Measurements from ENCODE around the gene ERCC2.
A peak's percentile ranks its signal among the peaks of the same experiment; 100 is the strongest.

The ERCC2 gene

GRCh38 chr19:45404557-45405434 is 34.4 kb upstream of the ERCC2 start, which contains the start of gene PPP1R13L:
Gene PPP1R13L, minus strand, starts transcription at chr19:45405069. Its CDS starts 6,751 bp downstream, at chr19:45398318.
- H3K4me3 ChIP-seq (ENCODE audit: low read depth, low read length) = peak within 1 kb of the TSS; percentile 82
- TF ChIP-seq, protein P1, sequence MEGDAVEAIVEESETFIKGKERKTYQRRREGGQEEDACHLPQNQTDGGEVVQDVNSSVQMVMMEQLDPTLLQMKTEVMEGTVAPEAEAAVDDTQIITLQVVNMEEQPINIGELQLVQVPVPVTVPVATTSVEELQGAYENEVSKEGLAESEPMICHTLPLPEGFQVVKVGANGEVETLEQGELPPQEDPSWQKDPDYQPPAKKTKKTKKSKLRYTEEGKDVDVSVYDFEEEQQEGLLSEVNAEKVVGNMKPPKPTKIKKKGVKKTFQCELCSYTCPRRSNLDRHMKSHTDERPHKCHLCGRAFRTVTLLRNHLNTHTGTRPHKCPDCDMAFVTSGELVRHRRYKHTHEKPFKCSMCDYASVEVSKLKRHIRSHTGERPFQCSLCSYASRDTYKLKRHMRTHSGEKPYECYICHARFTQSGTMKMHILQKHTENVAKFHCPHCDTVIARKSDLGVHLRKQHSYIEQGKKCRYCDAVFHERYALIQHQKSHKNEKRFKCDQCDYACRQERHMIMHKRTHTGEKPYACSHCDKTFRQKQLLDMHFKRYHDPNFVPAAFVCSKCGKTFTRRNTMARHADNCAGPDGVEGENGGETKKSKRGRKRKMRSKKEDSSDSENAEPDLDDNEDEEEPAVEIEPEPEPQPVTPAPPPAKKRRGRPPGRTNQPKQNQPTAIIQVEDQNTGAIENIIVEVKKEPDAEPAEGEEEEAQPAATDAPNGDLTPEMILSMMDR (IDR thresholded peaks at IDR 0.05; ENCODE audit: borderline replicate concordance, insufficient read depth, low read depth, low read length) = no peak

DNA sequence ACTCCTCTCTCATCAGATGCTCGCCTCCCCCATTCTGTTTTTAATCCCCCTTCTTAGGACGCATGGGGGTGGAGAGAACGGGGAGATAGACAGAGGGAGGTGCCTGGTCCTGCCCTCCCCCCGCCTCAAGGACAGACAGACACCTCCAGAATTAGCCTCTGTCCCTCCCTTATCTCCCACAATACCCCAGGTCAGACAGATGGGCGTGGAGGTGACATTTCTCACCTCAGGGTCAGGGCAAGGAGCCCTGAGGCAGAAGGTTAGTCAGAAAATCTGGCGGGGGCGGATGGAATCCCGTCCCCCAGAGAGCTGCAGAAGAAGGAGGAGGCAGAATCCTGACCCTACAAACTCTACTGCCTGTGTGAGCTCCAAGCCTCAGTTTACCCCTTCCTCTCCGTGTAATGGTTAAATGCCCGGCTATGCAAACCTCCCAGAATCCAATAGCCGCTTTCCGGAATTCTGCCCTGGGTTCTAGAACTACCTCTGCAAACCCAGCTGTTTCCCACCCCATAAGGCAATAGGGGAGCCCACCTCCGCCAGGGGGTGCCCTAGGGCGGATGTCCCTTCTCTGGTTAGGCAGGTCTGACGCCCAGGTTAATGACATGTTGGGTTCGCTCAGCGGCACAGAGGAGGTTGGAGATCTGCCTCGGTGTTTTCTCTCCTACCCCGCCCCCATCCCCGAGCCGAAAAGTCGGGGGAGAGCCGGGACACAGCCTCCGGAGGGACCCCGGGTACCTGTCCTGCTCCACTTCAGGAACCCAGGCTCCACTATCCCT is 33.6 kb upstream of the ERCC2 start:
- H3K4me3 ChIP-seq (ENCODE audit: low read depth, low read length) = peak overlapping the region; percentile 82
- TF ChIP-seq, protein P1 (IDR thresholded peaks at IDR 0.05; ENCODE audit: borderline replicate concordance, insufficient read depth, low read depth, low read length) = peak; percentile 79

- H3K4me3 ChIP-seq (ENCODE audit: low read depth, low read length) = no peak overlapping the region
- TF ChIP-seq, protein P1 (IDR thresholded peaks at IDR 0.05; ENCODE audit: borderline replicate concordance, insufficient read depth, low read depth, low read length) = no peak
These were observed 32.9 kb upstream of the ERCC2 start for GRCh38 chr19:45403272-45403671.

- H3K4me3 ChIP-seq (ENCODE audit: low read depth, low read length) = no peak overlapping the region
- TF ChIP-seq, protein P1 (IDR thresholded peaks at IDR 0.05; ENCODE audit: borderline replicate concordance, insufficient read depth, low read depth, low read length) = peak; percentile 55; the same call in 1 of the 2 replicates
These were observed 32.1 kb upstream of the ERCC2 start for GRCh38 chr19:45402298-45403061.

GRCh38 chr19:45401815-45402214 is 31.4 kb upstream of the ERCC2 start:
- TF ChIP-seq, protein P1 (IDR thresholded peaks at IDR 0.05; ENCODE audit: borderline replicate concordance, insufficient read depth, low read depth, low read length) = no peak
- H3K4me3 ChIP-seq (ENCODE audit: low read depth, low read length) = no peak overlapping the region

DNA sequence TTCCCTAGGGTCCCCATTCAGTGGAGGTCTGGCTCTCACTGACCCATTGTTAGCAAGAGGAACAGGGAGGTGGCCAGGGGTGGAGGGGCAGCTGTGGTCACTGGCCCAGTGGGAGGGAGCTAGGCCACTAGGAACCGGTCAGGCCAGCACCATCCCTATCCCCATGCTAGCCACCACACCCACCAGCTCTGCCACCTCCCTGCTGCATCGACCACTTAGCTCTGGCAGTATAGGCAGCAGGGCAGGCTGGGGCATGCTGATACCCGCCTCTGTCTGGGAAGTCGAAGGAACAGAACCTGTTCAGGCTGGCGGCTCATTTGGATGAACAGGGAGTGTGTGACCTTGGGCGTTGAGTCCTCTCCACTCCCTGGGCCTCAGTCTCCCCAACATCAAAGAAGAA is 29.8 kb upstream of the ERCC2 start:
- H3K4me3 ChIP-seq (ENCODE audit: low read depth, low read length) = no peak overlapping the region
- TF ChIP-seq, protein P1 (IDR thresholded peaks at IDR 0.05; ENCODE audit: borderline replicate concordance, insufficient read depth, low read depth, low read length) = no peak
